ENCODE results near the gene MT3. TPM values are rescaled to one million over a fixed set of nuclear protein-coding genes. Genes with fewer than 3 reads are reported as not detected.

MT3 gene
- total RNA-seq, 1 donor from 2014 or later, result not detected

GRCh38 chr16:56631197-56631596 lies 41.9 kb downstream of the MT3 start:
- DNase-seq, result no peak

GRCh38 chr16:56631832-56632155 lies 42.5 kb downstream of the MT3 start:
- DNase-seq, result no peak

- DNase-seq, result peak; percentile 36
Observed at GRCh38 chr16:56632156-56632847, 43.0 kb downstream of the MT3 start, which contains the start of gene MT1M. TSS of gene MT1M (plus strand) at chr16:56632659. CDS start at chr16:56632732, 73 bp downstream.

- DNase-seq, result no peak
Observed at GRCh38 chr16:56632848-56633365, 43.6 kb downstream of the MT3 start.

- no peak for DNase-seq
Observed at GRCh38 chr16:56633535-56633934, 44.2 kb downstream of the MT3 start.

- DNase-seq, result no peak
Observed at GRCh38 chr16:56634715-56635440, 45.5 kb downstream of the MT3 start.

- DNase-seq, result no peak
Observed at GRCh38 chr16:56635441-56635967, 46.2 kb downstream of the MT3 start.

GRCh38 chr16:56636616-56637413 lies 47.5 kb downstream of the MT3 start:
- no peak for DNase-seq

GRCh38 chr16:56637814-56638750 lies 48.8 kb downstream of the MT3 start, which contains the start of gene MT1A:
TSS of gene MT1A (plus strand) at chr16:56638666. CDS start at chr16:56638739, 73 bp downstream.
- peak; percentile 32 for DNase-seq

- DNase-seq, result no peak
Observed at GRCh38 chr16:56639045-56639444, 49.7 kb downstream of the MT3 start.

- DNase-seq, result no peak
Observed at GRCh38 chr16:56640076-56640475, 50.7 kb downstream of the MT3 start.

Other genes starting within 250 kb of the MT3 start
- 124 TPM for gene AMFR, start 164.0 kb upstream of the MT3 start, total RNA-seq
- gene NUDT21, start 138.2 kb upstream of the MT3 start, total RNA-seq, result 81.8 TPM
- gene OGFOD1, start 138.0 kb upstream of the MT3 start, total RNA-seq, result 61.0 TPM
- 55.0 TPM for gene BBS2, start 69.5 kb upstream of the MT3 start, total RNA-seq
- not detected for gene MT4, start 24.5 kb upstream of the MT3 start, total RNA-seq
- gene MT2A, start 19.1 kb downstream of the MT3 start, total RNA-seq, result 3.0 TPM
- gene MT1E, start 36.3 kb downstream of the MT3 start, total RNA-seq, result 16.3 TPM
- 1.7 TPM for gene MT1M, start 43.1 kb downstream of the MT3 start, total RNA-seq
- not detected for gene MT1A, start 49.1 kb downstream of the MT3 start, total RNA-seq
- gene MT1B, start 62.4 kb downstream of the MT3 start, total RNA-seq, result not detected
- 8.2 TPM for gene MT1F, start 68.4 kb downstream of the MT3 start, total RNA-seq
- gene MT1G, start 78.5 kb downstream of the MT3 start, total RNA-seq, result not detected
- gene MT1H, start 80.3 kb downstream of the MT3 start, total RNA-seq, result not detected
- 55.9 TPM for gene MT1X, start 92.9 kb downstream of the MT3 start, total RNA-seq
- gene NUP93, start 140.6 kb downstream of the MT3 start, total RNA-seq, result 52.8 TPM

Measured in tongue (tissue), 2 donors.